ENCODE data around the gene PHACTR1. TPM values are rescaled to one million over a fixed set of nuclear protein-coding genes. Genes with fewer than 3 reads are reported as not detected.

The PHACTR1 gene
- total and polyA plus RNA-seq, 12 donors: 6.3 to 150 (median 79.9) TPM

DNA sequence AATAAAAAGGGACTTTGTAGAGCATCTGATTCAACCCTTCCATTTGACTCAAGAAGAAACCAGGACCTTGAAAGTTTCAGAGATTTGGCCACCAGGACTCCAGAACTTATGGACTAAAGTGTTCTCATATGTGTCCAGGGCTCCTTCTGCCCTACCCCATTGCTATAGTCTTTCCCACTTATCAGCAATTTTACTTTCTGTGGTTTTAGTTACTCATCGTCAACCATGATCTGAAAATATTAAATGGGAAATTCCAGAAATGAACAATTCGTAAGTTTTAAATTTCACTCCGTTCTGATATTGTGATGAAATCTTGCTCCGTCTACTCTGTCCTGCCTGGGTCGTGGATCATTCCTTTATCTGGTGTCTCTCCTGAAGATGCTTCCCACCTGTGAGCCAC lies 259.8 kb downstream of the PHACTR1 start:
- Histone ChIP-seq H3K4me3 (no peak overlapping the region), H3K27ac (no peak overlapping the region), H3K27me3 (no peaks in the 10 kb centered on the region), H3K4me1 (peaks cover 0 to 22% (median 6%) of the 10 kb centered on the region in 9 donors), H3K36me3 (peaks cover 0 to 4% (median 0%) of the 10 kb centered on the region in 9 donors), H3K9me3 (peaks cover 0 to 3% (median 0%) of the 10 kb centered on the region in 11 donors)
- ATAC-seq: no peak
- 90% methylated on average over 5 of the region's 5 CpGs for WGBS, 2 donors
- intact Hi-C loops (cut with DNase I): loop anchor here in 1 of 10 donors (5.0 kb wide), 1 partner anchor 1311 kb away; no protein-coding TSS in a partner anchor
- DNase-seq: no peak
- no peak for TF ChIP-seq CTCF (IDR thresholded peaks at IDR 0.05)

DNA sequence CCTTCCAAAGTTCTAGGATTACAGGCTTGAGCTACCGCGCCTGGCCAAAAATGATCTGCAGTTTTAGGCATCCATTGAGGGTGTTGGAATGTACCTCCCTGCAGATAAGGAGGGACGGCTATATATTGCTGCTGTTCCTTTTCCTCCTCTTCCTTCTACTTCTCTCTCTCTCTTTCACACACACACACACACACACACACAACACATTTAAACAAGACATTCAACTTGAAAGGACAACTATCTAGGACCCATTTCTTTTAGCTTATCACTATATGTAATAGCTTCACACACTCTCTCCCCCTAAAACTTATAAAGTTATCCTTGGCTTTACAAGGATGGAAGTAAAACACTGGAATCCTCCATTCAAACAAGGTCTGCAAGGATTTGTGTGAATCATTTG lies 260.6 kb downstream of the PHACTR1 start:
- Histone ChIP-seq H3K9me3 (peaks cover 0 to 10% (median 0%) of the 10 kb centered on the region in 11 donors), H3K4me3 (no peak overlapping the region), H3K27me3 (no peaks in the 10 kb centered on the region), H3K36me3 (peaks cover 0 to 4% (median 0%) of the 10 kb centered on the region in 9 donors), H3K4me1 (peaks cover 0 to 22% (median 6%) of the 10 kb centered on the region in 9 donors), H3K27ac (peak overlapping the region in 1 of 10 donors; percentile 3)
- DNase-seq: no peak
- TF ChIP-seq CTCF (IDR thresholded peaks at IDR 0.05): no peak
- peak in 3 of 8 donors; percentile 34 to 41 (median 36) for ATAC-seq
- intact Hi-C loops (cut with DNase I): loop anchor here in 1 of 10 donors (5.0 kb wide), 1 partner anchor 1310 kb away; no protein-coding TSS in a partner anchor
- 53 to 57% methylated on average over 3 of the region's 3 CpGs for WGBS, 2 donors

GRCh38 chr6:12977806-12978205 lies 261.2 kb downstream of the PHACTR1 start:
- intact Hi-C loops (cut with DNase I): loop anchor here in 1 of 10 donors (5.0 kb wide), 1 partner anchor 1309 kb away; no protein-coding TSS in a partner anchor
- Histone ChIP-seq H3K4me3 (no peak overlapping the region), H3K4me1 (peaks cover 0 to 22% (median 6%) of the 10 kb centered on the region in 9 donors), H3K27me3 (no peaks in the 10 kb centered on the region), H3K27ac (peak overlapping the region in 1 of 10 donors; percentile 3), H3K9me3 (peaks cover 0 to 10% (median 0%) of the 10 kb centered on the region in 11 donors), H3K36me3 (peaks cover 0 to 4% (median 0%) of the 10 kb centered on the region in 9 donors)
- ATAC-seq: peak in 2 of 8 donors; percentile 9 to 14
- DNase-seq: no peak
- 70 to 80% methylated on average over 4 of the region's 4 CpGs for WGBS, 2 donors
- TF ChIP-seq CTCF (IDR thresholded peaks at IDR 0.05): no peak

- TF ChIP-seq CTCF (IDR thresholded peaks at IDR 0.05): no peak
Observed at GRCh38 chr6:12980741-12981140, 264.2 kb downstream of the PHACTR1 start.

More at GRCh38 chr6:12980741-12981140, 264.2 kb downstream of the PHACTR1 start:
- no peak for ATAC-seq
- Histone ChIP-seq H3K4me3 (no peak overlapping the region), H3K27ac (no peak overlapping the region), H3K9me3 (peaks cover 0 to 10% (median 0%) of the 10 kb centered on the region in 11 donors), H3K27me3 (no peaks in the 10 kb centered on the region), H3K4me1 (peaks cover 0 to 5% (median 0%) of the 10 kb centered on the region in 9 donors), H3K36me3 (peaks cover 0 to 4% (median 0%) of the 10 kb centered on the region in 9 donors)
- intact Hi-C loops (cut with DNase I): no loop called here
- no peak for DNase-seq
- WGBS, 2 donors: 91 to 93% methylated on average over 4 of the region's 4 CpGs
